Activated CD4-positive, alpha-beta T cell treated with anti-CD3 and anti-CD28 coated beads for 4 hours (primary cell): Measurements from ENCODE around the gene USP22.

Experiments used
- DNase-seq, 2 donors: peaks; one replicate each; pipeline ENCODE4 v3.0.0-alpha.2; 2020

The USP22 gene

GRCh38 chr17:20999841-21000532, 42.8 kb downstream of the USP22 start:
- DNase-seq: no peak

- DNase-seq: no peak
Measured at GRCh38 chr17:20999044-20999573, 43.7 kb downstream of the USP22 start.

GRCh38 chr17:20998571-20999043, 44.2 kb downstream of the USP22 start:
- DNase-seq: no peak

- no peak for DNase-seq
Measured at GRCh38 chr17:20997711-20998570, 44.9 kb downstream of the USP22 start.

- no peak for DNase-seq
Measured at GRCh38 chr17:20996724-20997615, 45.8 kb downstream of the USP22 start.

GRCh38 chr17:20995873-20996723, 46.7 kb downstream of the USP22 start:
- DNase-seq: no peak

- DNase-seq: no peak
Measured at GRCh38 chr17:20995164-20995872, 47.5 kb downstream of the USP22 start.

GRCh38 chr17:20994779-20995149, 48.0 kb downstream of the USP22 start:
- no peak for DNase-seq

GRCh38 chr17:20993863-20994778, 48.7 kb downstream of the USP22 start:
- no peak for DNase-seq

GRCh38 chr17:20992987-20993862, 49.6 kb downstream of the USP22 start:
- DNase-seq: peak; percentile 38 to 65

- no peak for DNase-seq
Measured at GRCh38 chr17:20992416-20992815, 50.4 kb downstream of the USP22 start.

- DNase-seq: no peak
Measured at GRCh38 chr17:20991276-20992037, 51.4 kb downstream of the USP22 start.

- DNase-seq: no peak
Measured at GRCh38 chr17:20989991-20990855, 52.6 kb downstream of the USP22 start.

- DNase-seq: no peak
Measured at GRCh38 chr17:20989481-20989880, 53.3 kb downstream of the USP22 start.

- no peak for DNase-seq
Measured at GRCh38 chr17:20988896-20989295, 53.9 kb downstream of the USP22 start.

- DNase-seq: no peak
Measured at GRCh38 chr17:20988001-20988636, 54.7 kb downstream of the USP22 start.

- DNase-seq: no peak
Measured at GRCh38 chr17:20987511-20987910, 55.3 kb downstream of the USP22 start.
